Fibroblast of villous mesenchyme (primary cell): ENCODE data around the gene HOXD11. TPM values are rescaled to one million over a fixed set of nuclear protein-coding genes. Genes with fewer than 3 reads are reported as not detected.

Experiments
- DNase-seq: peaks from one replicate; pipeline ENCODE4 v3.0.0-alpha.2; 2010; ENCODE audit warnings: low read depth
- H3K4me3 ChIP-seq: 2 replicates; pipeline ENCODE4 v1.5.1; 2011; ENCODE audit warnings: low read depth, mild to moderate bottlenecking, low read length
- CTCF ChIP-seq: IDR thresholded peaks from 2 replicates; pipeline ENCODE4 v1.5.1; 2012; ENCODE audit warnings: low read depth, mild to moderate bottlenecking, low read length; ENCODE audit not compliant: insufficient read depth
- total RNA-seq: library from RNA; depleted of rRNA; stranded (reverse); fragments of >200 nt; gene quantifications from 2 replicates; pipeline ENCODE4 v1.2.3, GENCODE V29; 2012

Gene HOXD11
- total RNA-seq, 1 donor, result 42.3 TPM

- no peak for DNase-seq
- no peak for TF ChIP-seq CTCF
- H3K4me3 ChIP-seq, result peak overlapping the region; percentile 54
Measured at GRCh38 chr2:176114930-176115625, 8.0 kb downstream of the HOXD11 start.

- H3K4me3 ChIP-seq, result peak within 1 kb of the TSS; percentile 58
- no peak for TF ChIP-seq CTCF
- peak; percentile 90 for DNase-seq
Measured at GRCh38 chr2:176115883-176116813, 9.1 kb downstream of the HOXD11 start, which contains the start of gene HOXD10. Gene HOXD10, plus strand, starts transcription at chr2:176116778. Its CDS starts 56 bp downstream, at chr2:176116834.

- DNase-seq, result peak; percentile 25
- H3K4me3 ChIP-seq, result peak overlapping the region; percentile 58
- no peak for TF ChIP-seq CTCF
Measured at GRCh38 chr2:176117162-176117822, 10.2 kb downstream of the HOXD11 start.

- H3K4me3 ChIP-seq, result peak overlapping the region; percentile 58
- TF ChIP-seq CTCF, result no peak
- DNase-seq, result no peak
Measured at GRCh38 chr2:176117823-176118371, 10.8 kb downstream of the HOXD11 start.

- peak; percentile 64 for TF ChIP-seq CTCF
- H3K4me3 ChIP-seq, result peak overlapping the region; percentile 58
- DNase-seq, result peak; percentile 88
Measured at GRCh38 chr2:176118601-176119339, 11.7 kb downstream of the HOXD11 start.
